G401.6 (cell line): Measurements from ENCODE around the gene CDK17.

ENCODE experiments used
- FAIRE-seq: peaks from 2 replicates; lab custom pipeline; 2012; peaks lifted over from hg19 to GRCh38; lab: Jason Lieb, UNC

Gene CDK17

DNA sequence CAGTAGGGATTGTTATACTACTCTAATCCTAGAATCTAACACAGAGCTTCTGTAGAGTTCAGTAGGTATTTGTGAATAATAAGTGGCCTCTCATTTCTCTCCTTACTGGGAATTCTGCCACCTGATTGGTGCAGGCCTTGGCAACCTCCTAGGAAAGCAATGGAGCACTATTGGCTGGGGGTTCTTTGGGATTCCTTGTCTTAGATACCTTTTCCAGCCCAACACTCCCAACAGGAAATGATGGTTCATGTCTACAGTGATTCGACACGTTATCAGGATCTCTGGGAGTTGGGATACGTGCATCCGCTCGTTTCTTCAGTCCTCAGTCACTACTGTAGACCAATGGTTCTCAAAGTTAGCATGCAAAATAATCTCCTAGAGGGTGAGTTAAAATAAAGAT lies 138.7 kb downstream of the CDK17 start:
- no peak for FAIRE-seq

DNA sequence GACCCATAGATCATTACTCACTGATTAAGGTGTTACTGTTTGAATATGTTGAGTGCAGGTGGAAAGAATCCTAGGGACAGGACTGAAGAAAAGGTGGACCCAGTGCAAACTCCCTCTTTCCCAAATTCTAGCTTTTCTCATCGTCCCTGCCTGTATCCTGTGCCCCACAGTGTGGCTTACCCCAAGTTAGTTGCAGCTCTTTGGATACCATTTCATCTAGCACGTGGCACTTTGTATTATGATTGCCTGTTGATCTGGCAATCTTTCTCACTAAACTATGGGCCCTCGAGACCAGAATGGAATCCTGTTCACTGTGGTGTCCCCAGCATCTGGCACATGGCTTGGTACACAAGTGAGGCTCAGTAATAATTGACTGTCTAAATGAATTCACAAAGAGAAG lies 139.6 kb downstream of the CDK17 start:
- no peak for FAIRE-seq

DNA sequence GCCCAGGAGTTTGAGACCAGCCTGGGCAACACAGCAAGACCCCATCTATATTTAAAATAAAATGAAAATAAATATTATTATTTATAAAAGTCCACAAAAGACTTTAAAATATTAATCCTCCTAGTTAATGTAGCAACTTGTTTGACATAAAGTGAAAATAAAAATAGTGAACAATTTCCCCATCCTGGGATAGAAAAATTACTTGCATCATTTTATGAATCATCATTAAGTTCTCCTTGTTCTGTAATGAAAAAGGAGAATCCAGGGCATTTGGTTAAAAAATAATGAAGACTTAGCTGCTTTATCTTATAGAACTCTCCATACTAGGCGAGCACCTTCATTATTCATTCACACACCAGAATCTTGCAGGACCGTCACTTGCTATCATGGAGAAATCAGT lies 140.0 kb downstream of the CDK17 start:
- no peak for FAIRE-seq

GRCh38 chr12:96258104-96258961 lies 141.9 kb downstream of the CDK17 start:
- no peak for FAIRE-seq

GRCh38 chr12:96257550-96258103 lies 142.6 kb downstream of the CDK17 start:
- no peak for FAIRE-seq

GRCh38 chr12:96256672-96257361 lies 143.4 kb downstream of the CDK17 start:
- no peak for FAIRE-seq

- no peak for FAIRE-seq
Measured at GRCh38 chr12:96255077-96255476, 145.2 kb downstream of the CDK17 start.

- no peak for FAIRE-seq
Measured at GRCh38 chr12:96250119-96250685, 150.0 kb downstream of the CDK17 start.

DNA sequence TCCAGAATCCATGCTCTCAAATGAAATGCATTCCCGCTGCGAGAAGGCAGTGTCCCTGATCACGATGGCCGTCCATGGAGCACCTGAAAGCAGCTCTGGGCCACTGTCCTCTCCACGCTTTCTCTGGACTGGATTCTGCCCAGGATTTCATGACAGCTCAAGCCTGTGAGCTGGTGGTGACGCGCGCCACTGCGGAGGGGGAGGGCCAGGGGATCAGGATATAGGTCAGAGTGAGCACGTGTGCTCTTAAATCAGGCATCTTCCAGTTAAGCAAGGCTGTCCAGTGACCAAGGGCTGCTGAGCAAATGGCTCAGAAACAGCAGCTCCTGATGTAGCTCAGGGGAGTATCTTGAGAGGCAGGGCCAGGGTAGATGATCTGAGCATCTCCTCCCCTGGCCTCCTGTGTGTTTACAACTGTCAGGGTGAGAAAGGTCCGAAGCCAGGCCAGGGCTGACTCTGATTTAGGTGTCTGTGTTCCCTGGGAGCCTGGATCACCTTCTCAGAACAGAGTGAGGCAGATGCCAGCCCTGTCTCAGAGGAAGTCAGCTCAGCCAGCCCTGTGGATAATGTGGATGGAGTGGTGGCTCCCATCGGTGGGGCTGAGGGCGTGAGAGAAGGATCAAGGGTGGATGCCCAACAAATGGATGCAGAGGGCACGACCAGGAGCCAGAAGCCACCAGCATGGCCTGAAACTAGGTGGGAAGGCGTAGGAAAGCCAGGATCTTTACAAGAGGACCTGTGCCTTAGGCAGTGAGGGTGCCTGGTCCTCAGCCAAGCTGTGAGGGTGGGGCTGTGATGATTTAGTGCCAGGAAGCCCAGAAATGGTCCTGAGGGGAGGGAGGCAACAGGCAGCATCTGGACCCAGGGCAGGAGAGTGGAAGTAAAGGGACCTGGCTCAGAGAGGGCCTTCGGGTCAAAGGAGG lies 150.8 kb downstream of the CDK17 start:
- no peak for FAIRE-seq

DNA sequence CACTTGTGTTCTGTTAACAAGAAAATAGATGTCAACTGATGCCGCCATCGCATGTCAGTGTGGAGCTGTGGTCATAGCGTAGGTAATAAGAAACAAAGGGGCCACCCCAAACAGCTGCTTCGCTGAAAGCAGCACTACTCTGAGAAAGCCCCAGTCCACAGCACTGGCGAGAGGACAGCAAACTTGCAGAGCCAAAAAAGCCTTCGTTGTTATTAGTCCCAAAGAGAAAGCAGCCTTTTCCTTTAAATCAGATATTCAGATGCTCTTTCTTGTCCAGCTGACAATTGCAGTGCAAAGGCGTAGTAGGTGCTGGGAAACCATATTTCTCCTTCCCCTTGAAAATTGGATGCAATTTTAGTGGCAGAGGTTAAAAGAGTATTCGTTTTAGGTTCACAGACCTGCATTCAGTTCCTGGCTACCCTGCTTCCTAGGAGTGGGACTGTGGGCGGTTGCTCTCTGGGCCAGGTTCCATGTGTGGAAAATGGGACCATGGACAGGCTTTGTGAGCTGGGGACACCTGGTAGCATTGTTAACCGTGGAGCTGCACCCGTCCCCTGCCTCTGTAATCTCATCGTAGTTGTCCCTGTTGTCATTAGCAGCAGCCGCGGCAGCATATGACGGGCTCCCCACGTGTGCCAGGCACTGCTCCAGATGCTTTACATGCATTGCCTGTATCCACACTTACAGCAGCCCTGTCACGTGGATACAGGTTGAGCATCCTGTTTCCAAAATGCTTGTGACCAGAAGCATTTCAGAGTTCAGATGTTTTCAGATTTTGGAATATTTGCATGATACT lies 151.9 kb downstream of the CDK17 start:
- no peak for FAIRE-seq

- no peak for FAIRE-seq
Measured at GRCh38 chr12:96247563-96247962, 152.7 kb downstream of the CDK17 start.

DNA sequence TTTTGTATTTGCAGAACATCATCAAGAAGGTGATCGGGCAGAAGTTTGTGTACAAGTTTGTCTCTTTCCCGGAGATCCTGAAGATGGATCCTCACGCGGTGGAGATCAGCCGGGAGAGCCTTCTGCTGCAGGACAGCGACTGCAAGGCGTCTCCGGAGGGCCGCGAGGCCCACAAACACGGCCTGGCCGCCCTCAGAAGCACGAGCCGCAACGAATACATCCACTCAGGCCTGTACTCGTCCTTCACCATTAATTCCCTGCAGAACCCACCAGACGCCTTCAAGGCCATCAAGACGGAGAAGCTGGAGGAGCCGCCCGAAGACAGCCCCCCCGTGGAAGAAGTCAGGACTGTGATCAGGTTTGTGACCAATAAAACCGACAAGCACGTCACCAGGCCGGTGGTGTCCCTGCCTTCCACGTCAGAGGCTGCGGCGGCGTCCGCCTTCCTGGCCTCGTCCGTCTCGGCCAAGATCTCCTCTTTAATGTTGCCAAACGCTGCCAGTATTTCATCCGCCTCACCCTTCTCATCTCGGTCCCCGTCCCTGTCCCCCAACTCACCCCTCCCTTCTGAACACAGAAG lies 153.2 kb downstream of the CDK17 start:
- no peak for FAIRE-seq

DNA sequence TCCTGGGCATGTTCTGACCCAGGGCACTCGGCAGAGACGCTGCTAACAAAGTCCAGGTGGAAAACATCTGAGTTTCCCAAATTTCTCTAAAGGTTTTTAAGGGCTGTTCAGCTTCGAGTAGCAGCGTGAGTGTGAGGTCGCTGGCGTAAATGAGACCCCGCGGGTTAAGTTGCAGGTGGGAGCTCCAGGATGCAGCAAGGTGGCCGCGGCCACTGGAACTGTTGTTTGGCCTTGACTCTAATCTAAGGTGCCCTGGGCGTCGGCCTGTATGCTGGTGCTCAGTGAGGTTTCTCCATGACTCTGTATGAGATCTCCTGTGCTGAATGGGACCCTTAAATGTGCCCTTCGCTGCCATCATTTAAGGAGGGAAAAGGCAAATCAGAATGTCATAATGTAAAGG lies 155.4 kb downstream of the CDK17 start:
- no peak for FAIRE-seq

GRCh38 chr12:96242597-96242996 lies 157.6 kb downstream of the CDK17 start:
- no peak for FAIRE-seq

- FAIRE-seq = no peak
Measured at GRCh38 chr12:96241846-96242256, 158.4 kb downstream of the CDK17 start.

GRCh38 chr12:96241431-96241830 lies 158.8 kb downstream of the CDK17 start:
- no peak for FAIRE-seq

GRCh38 chr12:96240656-96241055 lies 159.6 kb downstream of the CDK17 start:
- no peak for FAIRE-seq

- FAIRE-seq = no peak
Measured at GRCh38 chr12:96239711-96240635, 160.3 kb downstream of the CDK17 start.

- FAIRE-seq = no peak
Measured at GRCh38 chr12:96238336-96239047, 161.7 kb downstream of the CDK17 start.
